HG03354 (cell line): Measurements from ENCODE around the gene PROSER2.
"Not testable (repeated sequence)": the region's sequence is repeated elsewhere in the genome, so short reads cannot be mapped to it uniquely, and the experiment has no call there.

Experiments
- ATAC-seq: cut with Tn5 transposase; IDR thresholded peaks from one replicate; pipeline ENCODE4 v1.9.1; 2021; ENCODE audit warnings: mild to moderate bottlenecking; ENCODE audit not compliant: unreplicated experiment, poor library complexity, severe bottlenecking

The PROSER2 gene

DNA sequence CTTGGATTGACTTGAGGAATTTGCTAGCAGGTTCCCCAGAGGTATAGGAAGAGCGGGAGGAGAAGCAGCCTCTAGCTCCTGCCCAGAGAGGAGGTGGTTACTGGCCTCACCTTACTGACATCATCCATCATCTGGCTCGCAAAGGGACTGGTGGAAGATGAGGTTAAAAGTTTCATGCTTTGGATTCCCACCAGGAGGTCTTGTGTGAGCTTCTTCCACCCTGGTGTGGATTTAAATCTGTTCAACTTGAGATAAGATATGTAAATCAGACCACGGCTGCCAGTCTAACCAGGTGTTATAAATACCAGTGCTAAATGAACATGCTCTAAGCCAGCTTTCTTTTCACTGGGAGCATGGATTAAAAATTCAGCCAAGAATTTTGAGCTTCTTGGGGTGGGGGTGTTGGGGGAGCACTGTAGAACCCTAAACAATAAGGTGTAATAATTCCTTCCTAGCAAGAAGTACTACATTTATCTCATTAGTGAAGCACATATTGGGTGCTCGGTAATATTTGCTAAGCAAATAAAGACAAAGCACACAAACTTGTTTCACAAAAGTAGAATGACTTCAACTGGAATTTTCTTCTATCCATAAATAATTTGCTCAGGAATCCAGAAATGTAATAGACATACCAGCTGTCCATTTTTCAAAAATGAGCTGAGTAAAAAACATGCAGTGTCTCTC lies 7.8 kb downstream of the PROSER2 start:
- ATAC-seq = no peak

DNA sequence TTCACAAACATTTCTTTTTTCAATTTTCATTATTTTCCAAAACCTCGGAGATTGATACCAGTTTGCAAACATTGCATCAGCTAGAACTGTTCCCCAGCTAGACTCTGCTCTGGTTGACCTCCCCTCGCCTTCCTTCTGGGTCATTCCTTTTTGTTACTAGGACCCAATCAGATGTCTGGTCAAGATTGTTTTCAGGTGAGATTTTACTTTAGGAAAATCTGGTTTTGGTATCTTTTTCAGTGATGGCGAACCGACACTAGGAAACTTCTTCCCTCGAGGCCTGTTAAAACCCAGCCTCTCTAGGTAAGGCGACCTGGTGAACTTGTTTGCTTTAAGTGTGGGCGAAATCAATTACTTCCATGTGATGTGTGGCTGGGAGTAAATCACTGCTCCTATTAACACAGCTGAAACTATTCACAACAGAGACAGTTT lies 8.4 kb downstream of the PROSER2 start:
- no peak for ATAC-seq

DNA sequence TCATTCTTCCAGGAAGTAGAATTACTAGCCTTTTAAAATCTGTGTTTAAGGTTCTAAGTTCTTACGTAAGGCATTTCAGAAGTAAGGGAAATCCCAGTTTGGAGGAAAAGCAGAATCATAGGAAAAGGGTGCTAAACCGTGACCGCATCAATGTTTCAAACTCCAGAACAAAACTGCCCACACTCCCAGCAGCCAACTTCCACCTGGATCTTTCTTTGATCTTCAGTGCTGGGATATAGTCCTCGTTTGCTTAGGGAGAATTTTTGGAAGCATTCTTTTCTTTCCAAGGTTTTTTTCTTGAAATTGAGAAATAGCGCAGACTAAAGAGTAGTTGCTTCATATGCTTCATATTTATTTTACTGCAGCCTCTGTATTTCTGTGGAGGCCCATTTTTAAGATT lies 8.9 kb downstream of the PROSER2 start:
- no peak for ATAC-seq

DNA sequence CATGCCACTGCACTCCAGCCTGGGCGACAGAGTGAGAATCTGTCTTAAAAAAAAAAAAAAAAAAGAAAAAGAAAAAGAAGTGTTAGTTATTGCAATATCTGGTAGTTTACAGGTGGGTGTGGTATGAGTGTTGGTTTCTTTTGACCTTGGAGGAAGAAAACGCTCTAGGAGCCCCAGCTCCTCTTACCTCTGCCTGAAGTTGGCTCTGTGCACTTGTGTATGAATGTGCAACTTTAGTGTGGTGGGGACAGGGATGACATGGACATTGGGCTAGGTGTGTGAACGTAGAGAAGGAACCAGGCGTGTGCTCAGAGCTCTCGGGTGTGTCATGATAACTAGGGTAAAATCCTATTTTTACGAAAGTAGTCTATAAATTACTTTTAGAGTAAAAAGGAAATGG lies 11.9 kb downstream of the PROSER2 start:
- no peak for ATAC-seq

DNA sequence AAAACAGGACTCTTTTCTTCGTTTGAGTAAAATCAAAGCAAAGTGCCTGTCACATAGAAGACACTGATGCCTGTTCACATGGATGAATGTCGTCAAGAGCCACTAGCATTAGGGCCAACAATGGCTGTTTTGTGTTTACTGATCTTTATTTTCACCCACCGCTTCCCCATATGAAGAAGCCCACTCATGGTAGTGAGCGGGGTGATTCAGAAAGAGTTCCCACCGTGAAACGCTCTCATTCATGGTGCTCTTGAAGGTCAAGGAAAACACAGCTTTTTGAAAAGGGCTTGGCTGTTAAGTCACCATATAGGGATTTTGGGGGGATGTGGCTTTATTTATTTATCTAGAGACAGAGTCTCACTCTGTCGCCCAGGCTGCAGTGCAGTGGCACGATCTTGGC lies 12.5 kb downstream of the PROSER2 start:
- ATAC-seq = no peak

DNA sequence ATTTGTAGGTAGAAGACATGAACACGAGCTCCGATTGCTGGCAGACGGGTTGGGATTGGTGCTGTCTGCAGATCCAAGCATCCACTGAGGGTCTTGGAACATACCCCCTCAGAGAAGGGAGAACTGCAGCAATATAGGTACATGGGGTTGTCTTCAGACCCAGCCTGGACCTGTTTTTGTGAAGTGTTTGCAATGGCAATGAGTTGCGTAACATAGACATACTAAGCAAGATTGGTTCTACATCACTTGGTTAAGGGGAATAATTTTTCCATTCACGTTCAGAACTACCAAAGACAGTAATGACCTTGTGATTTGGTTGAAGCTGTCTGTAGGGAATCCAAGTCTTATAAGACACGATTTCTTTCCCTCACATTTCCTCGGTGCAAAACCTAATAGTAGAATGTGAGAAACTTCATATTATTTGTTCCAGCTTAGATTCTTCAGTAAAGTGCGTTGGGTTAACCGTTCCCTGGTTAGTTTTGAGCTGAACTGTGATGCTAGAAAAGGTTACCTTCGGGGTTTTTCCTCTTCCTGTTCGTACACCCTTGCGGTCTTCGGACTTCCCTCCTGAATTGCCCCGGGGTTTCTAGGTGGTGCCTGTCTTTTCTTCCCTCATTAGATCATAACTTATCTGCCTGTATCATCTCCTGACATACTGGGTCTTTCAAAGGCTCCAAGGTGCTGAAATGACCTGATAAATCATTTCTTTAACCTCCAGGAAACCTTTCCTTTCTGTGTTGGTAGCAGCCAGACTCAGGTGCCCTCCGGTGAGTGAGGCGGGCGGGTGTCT lies 14.4 kb downstream of the PROSER2 start:
- no peak for ATAC-seq

DNA sequence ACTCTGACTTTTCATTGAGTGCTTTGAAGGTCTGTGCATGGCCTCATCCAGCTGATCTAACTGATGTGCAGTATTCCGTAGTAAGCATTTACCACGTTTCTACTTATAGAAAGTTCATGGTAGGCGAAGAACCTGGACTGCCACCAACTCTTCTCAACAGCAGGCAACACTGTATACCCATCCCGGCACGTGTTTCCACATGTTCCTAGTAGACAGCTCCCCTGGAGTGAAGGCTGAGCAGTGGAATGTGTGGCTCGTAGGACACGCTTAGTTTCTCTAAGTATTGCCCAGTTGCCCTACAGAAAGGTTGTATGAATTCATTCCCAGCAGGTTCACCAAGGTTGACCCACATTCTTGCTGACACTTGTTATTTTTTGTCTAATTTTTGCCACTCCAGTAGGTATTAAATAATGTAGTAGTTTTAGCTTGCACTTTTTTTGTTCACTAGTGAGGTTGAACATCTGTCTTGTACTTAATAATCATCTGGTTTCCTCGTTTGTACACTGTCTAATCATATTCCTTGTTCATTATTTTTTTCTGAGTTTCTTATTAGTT lies 15.2 kb downstream of the PROSER2 start:
- ATAC-seq = no peak

DNA sequence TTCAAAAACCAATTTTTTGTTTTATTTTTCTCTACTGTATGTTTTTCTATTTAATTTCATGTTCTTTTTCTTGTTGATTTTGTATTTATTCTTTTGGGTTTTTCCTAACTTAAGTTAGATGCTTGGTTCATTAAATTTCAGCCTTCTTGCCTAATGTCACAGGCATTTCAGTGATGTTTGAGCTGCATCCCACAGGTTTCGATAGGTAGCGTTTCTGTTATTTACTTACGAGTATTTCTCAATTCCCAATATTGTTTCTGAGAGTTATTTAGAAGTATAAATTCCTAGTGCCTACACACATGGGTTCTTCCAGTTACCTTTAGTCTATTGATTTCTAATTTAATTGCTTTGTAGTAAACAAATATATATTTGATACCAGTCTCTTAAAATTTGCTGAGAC lies 18.2 kb downstream of the PROSER2 start:
- ATAC-seq = no peak

DNA sequence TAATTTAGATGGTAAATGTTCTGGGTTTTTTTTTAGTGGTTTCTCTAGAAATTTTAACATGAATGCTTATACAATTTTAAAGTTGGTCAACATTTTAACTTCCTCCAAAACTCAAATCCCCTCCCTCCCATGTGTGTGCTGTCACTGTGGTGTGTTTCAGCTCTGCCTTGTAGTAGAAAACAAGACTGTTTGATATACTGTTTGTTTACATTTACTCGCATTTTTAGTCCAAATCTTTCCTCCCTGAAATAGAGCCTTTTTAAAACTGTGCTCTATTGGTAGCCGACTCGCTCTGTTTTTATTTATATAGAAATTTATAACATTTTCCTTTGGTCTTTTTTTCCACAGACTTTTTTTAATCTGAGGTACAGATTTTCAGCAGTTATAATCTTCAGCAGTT lies 19.3 kb downstream of the PROSER2 start:
- no peak for ATAC-seq

DNA sequence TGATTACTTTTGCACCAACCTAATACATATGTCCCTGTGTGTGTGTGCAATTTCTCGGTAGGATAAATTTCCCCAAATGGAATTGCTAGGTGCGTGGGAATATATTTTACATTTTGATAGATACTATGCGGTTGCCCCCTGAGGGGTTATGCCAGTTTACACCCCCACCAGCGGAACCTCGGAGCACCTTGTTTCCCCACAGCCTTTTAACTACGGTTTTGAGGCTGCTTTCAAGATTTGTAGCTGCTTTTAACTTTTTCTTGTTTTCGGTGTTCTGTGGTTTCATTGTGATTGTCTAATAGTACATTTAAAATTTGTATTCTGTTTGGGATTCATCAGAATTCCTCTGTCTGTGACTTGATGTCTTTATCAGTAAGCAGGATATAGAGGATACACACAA lies 22.0 kb downstream of the PROSER2 start:
- no peak for ATAC-seq

DNA sequence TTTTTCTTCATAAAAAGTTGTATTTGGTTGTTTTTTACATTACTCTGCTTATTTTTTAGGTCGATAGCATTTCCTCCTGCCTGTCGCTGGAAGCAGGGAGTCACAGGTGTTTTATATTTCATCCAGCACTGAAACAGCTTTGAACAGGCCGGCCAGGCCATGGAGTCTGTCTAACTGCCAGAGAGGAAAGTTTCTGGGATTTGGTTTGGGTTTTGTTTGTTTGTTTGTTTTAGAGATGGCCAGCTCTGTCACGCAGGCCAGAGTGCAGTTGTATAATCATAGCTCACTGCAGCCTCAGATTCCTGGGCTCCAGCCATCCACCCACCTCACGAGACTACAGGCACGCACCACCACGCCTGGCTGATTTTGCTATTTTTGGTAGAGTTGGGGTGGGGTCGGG lies 23.4 kb downstream of the PROSER2 start:
- no peak for ATAC-seq

DNA sequence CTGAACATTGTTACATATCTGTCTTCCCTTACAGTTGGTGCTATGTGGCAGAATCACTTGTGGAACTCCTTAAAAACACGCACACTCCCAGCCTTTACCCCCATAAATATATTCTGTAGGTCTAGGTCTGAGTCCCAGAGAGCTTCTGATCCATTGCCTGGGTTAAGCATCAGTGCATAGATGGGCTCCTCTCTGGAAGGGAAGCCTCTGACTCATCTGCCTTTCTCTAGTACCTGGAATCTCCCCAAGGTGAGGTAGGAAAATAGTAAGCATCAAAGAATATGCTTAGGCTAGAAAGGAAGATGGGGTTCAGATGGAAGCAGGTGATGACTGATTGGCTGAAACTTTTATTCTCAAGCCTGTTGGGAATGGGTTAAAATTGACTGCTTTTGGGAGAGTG lies 26.1 kb downstream of the PROSER2 start:
- ATAC-seq = no peak

DNA sequence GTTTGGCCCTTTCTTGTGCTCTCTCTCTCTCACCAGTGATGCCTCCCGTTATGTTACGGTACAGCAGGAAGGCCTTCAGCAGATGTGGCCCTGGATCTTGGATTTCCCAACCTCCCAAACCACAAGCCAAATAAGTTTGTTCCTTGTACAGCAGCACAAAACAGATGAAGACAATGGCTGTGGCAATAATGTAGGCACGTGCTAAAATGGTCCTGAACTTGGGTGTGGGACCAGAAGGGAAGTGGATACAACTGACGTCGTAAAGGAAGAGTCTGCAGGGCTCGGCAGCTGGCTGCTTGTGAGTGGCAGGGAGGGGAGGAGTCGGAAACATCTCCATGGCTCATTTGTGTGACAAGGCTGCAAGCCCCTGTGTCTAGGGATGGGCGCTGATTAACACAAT lies 26.8 kb downstream of the PROSER2 start:
- ATAC-seq = no peak

DNA sequence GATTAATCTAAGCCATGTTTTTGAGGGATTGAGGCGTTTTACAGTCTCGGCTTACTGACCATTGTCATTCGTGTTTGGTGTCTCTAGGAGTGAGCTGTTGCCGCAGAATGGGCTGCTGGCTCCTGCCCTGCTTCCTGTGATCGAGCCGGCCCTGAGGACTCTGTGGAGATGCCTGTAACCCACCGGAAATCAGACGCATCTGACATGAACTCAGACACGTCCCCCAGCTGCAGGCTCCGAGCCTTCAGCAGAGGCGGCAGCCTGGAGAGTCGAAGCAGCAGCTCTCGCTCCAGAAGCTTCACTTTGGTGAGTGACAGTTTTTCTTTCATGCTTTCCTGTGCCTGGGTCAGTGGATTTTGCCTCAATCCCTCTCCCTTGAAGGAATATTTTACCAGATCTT lies 28.8 kb downstream of the PROSER2 start:
- ATAC-seq = no peak

DNA sequence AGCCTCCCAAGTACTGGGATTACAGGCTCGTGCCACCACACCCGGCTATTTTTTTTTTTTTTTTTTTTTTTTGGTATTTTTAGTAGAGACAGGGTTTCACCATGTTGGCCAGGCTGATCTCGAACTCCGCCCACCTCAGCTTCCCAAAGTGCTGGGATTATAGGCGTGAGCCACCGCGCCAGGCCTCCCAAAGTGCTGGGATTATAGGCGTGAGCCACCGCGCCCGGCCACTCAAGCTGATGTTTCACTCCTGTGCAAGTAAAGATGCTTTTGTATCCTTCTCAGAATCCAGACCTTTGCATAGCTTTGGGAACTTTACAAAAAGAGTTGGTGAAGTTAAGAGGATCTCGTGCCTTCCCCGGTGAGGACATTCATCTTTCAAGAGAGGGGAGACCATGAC lies 29.5 kb downstream of the PROSER2 start:
- not testable (repeated sequence) for ATAC-seq

DNA sequence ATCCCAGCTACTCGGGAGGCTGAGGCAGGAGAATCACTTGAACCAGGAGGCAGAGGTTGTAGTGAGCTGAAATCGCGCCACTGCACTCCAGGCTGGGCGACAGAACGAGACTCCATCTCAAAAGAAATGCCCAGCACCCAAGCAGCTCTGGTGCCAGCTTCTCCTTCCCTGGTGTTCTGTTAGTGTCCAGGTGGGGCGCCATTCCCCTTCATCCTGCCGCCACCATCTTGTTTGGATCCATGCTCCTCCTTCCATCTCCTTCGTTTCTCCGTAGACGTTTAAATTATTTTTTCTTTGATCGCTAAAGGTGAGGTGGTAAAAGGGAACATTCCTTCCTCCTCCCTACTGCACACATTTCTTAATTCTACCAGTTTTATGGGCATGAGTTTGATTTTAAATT lies 30.3 kb downstream of the PROSER2 start:
- ATAC-seq = no peak

DNA sequence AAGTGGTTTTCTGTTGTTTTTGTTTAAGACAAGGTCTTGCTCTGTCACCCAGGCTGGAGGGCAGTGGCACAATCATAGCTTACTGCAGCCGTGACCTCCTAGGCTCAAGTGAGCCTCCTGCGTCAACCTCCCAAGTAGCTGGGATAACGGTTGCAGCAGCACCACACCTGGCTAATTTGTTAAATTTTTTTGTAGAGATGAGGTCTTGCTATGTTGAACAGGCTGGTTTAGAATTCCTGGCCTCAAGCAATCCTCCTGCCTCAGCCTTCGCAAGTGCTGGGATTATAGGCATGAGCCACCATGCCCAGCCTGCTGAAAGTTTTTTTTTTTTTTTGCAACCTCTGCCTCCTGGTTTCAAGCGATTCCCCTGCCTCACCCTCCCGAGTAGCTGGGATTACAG lies 31.1 kb downstream of the PROSER2 start:
- ATAC-seq = no peak

DNA sequence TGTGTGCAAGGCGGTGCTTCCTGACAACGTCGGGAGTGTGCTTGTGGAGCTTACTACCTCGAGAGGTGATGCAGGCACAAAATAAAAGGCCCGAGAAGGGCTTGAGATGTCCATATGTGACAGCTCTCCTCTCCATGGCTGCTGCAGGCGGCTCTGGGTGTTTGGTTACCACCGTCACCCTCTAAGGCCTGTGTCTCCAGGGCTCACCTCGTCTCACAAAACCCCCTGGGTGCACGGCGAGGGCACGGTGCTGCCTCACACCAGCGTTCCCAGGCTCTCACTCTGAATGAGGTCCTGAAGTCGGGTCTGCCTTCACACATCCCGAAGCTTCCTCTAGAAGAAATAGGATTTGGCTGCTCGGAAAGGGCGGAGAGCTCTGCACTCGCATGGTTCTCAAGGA lies 32.9 kb downstream of the PROSER2 start:
- no peak for ATAC-seq

DNA sequence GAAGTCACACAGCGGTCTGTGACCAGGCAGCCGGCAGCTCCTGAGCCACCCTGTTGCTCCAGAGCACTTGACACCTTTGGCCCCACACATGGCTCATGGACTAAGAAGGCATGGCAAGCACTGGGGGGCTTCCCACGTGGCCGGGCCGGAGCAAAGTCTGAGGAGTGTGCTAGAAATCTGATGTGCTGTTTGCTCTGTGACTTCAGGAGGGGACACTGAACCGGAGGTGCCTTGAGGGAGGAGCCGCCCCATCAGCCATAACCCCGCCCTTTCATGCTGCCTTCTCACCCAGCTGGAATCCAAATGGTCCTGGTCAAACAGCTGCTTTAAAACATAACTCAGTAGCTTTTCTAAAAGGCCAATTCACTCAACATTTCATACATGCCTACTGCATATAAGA lies 33.5 kb downstream of the PROSER2 start:
- no peak for ATAC-seq

DNA sequence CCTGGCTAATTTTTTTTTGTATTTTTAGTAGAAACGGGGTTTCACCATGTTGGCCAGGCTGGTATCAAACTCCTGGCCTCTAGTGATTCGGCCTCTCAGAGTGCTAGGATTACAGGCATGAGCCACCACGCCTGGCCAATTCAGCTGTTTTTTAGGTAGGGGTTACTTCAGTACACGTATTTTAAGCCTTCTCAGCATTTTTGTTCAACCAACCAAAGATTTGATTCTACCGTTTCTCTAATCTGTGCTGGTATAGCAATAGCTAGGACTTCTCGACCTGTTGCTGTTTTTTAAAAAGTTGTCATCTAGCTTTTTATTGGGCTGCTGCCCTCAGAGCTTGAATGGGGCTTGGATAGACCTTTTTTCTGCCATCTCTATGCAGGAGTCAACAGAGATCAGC lies 34.9 kb downstream of the PROSER2 start:
- no peak for ATAC-seq

DNA sequence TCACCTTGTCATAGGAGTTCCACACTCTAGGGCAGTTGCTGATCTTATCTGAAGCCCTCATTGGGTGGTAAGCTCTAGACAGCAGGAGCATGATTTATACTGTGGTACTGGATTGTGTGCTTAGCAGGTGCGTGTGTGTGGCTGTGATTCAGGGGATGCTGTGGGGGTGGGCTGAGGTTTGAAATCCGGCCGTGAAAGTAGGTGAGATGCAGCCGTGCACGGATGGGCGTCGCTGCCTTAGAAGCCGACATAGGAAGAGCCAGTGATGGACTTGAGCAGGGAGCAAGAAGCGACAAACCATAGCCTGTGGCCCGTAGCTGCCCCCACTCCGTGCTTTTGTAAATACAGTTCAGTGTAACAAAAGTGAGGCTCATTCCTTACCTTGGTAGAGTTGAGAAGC lies 38.2 kb downstream of the PROSER2 start:
- ATAC-seq = no peak
